ENCODE data around the gene MEX3D. TPM values are rescaled to one million over a fixed set of nuclear protein-coding genes. Genes with fewer than 3 reads are reported as not detected.

MEX3D gene
- total RNA-seq, 1 donor from 2014 or later, result 2.1 TPM

- ATAC-seq (ENCODE audit: low read depth) (no peak), DNase-seq (no peak)
- H3K36me3 Mint-ChIP-seq (ENCODE audit: low read depth), result peaks cover 9% of the 10 kb centered on the region
- H3K27me3 Mint-ChIP-seq, result no peaks in the 10 kb centered on the region
- intact Hi-C loops (cut with micrococcal nuclease), result loop anchor here (1.0 to 5.0 kb wide), 6 partner anchors 14 to 794 kb away; partner anchors contain the start of genes ATP8B3, DAZAP1, MEX3D and PTBP1
- H3K4me1 Mint-ChIP-seq, result peaks cover 26% of the 10 kb centered on the region
- peak overlapping the region; percentile 90 for H3K4me3 Mint-ChIP-seq
- H3K9me3 Mint-ChIP-seq, result no peaks in the 10 kb centered on the region
- TF ChIP-seq CTCF (IDR thresholded peaks at IDR 0.05), result no peak
- POLR2A ChIA-PET, result interaction anchor here (0.6 to 5.4 kb wide), 6 partner anchors 10 to 81 kb away, joined by 3 to 88 read pairs (median 4); partner anchors contain the start of gene UQCR11
- peak overlapping the region; percentile 89 for H3K27ac Mint-ChIP-seq
- CTCF ChIA-PET, result interaction anchor here (1.3 to 1.7 kb wide), 2 partner anchors 81 to 234 kb away, joined by 5 to 8 read pairs; no protein-coding TSS in a partner anchor
Measured at GRCh38 chr19:1591421-1592023, 23.4 kb upstream of the MEX3D start.

- intact Hi-C loops (cut with micrococcal nuclease), result loop anchor here (1.0 to 5.0 kb wide), 3 partner anchors 23 to 794 kb away; partner anchors contain the start of genes DAZAP1, MEX3D and PTBP1
- TF ChIP-seq CTCF (IDR thresholded peaks at IDR 0.05), result no peak
- ChIA-PET POLR2A (interaction anchor here (0.6 to 5.4 kb wide), 8 partner anchors 9 to 174 kb away, joined by 3 to 88 read pairs (median 3); partner anchors contain the start of gene UQCR11), CTCF (interaction anchor here (0.6 to 1.7 kb wide), 4 partner anchors 44 to 235 kb away, joined by 3 to 8 read pairs (median 4); no protein-coding TSS in a partner anchor)
- Mint-ChIP-seq H3K9me3 (no peaks in the 10 kb centered on the region), H3K4me1 (peaks cover 30% of the 10 kb centered on the region), H3K27ac (peak overlapping the region; percentile 89), H3K27me3 (no peaks in the 10 kb centered on the region), H3K4me3 (peak overlapping the region; percentile 90), H3K36me3 (ENCODE audit: low read depth) (peaks cover 10% of the 10 kb centered on the region)
- ATAC-seq (ENCODE audit: low read depth) (no peak), DNase-seq (no peak)
Measured at GRCh38 chr19:1590641-1591397, 22.7 kb upstream of the MEX3D start.

GRCh38 chr19:1587872-1588271 lies 19.7 kb upstream of the MEX3D start:
- Mint-ChIP-seq H3K4me1 (peaks cover 24% of the 10 kb centered on the region), H3K9me3 (no peaks in the 10 kb centered on the region), H3K27ac (no peak overlapping the region), H3K4me3 (no peak overlapping the region), H3K36me3 (ENCODE audit: low read depth) (peaks cover 26% of the 10 kb centered on the region), H3K27me3 (no peaks in the 10 kb centered on the region)
- CTCF ChIA-PET, result no interaction called here
- DNase-seq, result no peak
- TF ChIP-seq CTCF (IDR thresholded peaks at IDR 0.05), result no peak
- ATAC-seq (ENCODE audit: low read depth), result no peak
- intact Hi-C loops (cut with micrococcal nuclease), result no loop called here
- POLR2A ChIA-PET, result interaction anchor here (0.6 to 1.3 kb wide), 4 partner anchors 17 to 238 kb away, joined by 3 to 12 read pairs (median 3); partner anchors contain the start of gene UQCR11

- H3K4me3 Mint-ChIP-seq, result no peak overlapping the region
- no peak for TF ChIP-seq CTCF (IDR thresholded peaks at IDR 0.05)
- H3K9me3 Mint-ChIP-seq, result no peaks in the 10 kb centered on the region
- no peaks in the 10 kb centered on the region for H3K27me3 Mint-ChIP-seq
- intact Hi-C loops (cut with micrococcal nuclease), result no loop called here
- CTCF ChIA-PET, result no interaction called here
- H3K27ac Mint-ChIP-seq, result no peak overlapping the region
- DNase-seq (no peak), ATAC-seq (ENCODE audit: low read depth) (no peak)
- H3K4me1 Mint-ChIP-seq, result peaks cover 11% of the 10 kb centered on the region
- peaks cover 45% of the 10 kb centered on the region for H3K36me3 Mint-ChIP-seq (ENCODE audit: low read depth)
- POLR2A ChIA-PET, result no interaction called here
Measured at GRCh38 chr19:1585243-1585580, 17.1 kb upstream of the MEX3D start.
